A673 (cell line): ENCODE results near the gene LIME1. TPM values are rescaled to one million over a fixed set of nuclear protein-coding genes. Genes with fewer than 3 reads are reported as not detected.

Experiments used
- BruUV-seq: library from RNA; stranded (reverse); fragments of 400-500 nt; replicated peaks from 2 replicates; lab custom pipeline; 2021; lab: Mats Ljungman, UMichigan
- CTCF ChIA-PET: fragments of 300-600 bp; sonication (Branson Sonifier 250); formaldehyde crosslinking; loops from one replicate; lab custom pipeline; 2022; ENCODE audit warnings: antibody characterized with exemption; lab: Charles Lee
- POLR2A ChIA-PET: fragments of 300-600 bp; sonication (Branson Sonifier 250); formaldehyde crosslinking; loops from one replicate; lab custom pipeline; 2022; ENCODE audit warnings: antibody characterized with exemption; ENCODE audit not compliant: low non-redundant PET; lab: Charles Lee
- DNase-seq: peaks from one replicate; pipeline ENCODE4 v3.0.0-alpha.2; 2015; ENCODE audit warnings: low spot score
- H3K27ac ChIP-seq: fragments of 200-600 bp; sonication (generic); 2 replicates; pipeline ENCODE4 v1.5.1; 2016; ENCODE audit warnings: mixed run types, low read depth, mild to moderate bottlenecking, mixed read lengths, antibody characterized with exemption, low read length; ENCODE audit not compliant: poor library complexity, severe bottlenecking
- H3K27me3 ChIP-seq: fragments of 200-600 bp; sonication (generic); replicated peaks from 2 replicates; pipeline ENCODE4 v1.6.1; 2017; ENCODE audit warnings: mixed run types, low read depth, mild to moderate bottlenecking, mixed read lengths, antibody characterized with exemption, low read length; ENCODE audit not compliant: insufficient read depth, poor library complexity
- H3K36me3 ChIP-seq: fragments of 200-600 bp; sonication (generic); 2 replicates; pipeline ENCODE4 v1.6.1; 2016; ENCODE audit warnings: mixed run types, mild to moderate bottlenecking, mixed read lengths, antibody characterized with exemption, low read length; ENCODE audit not compliant: insufficient read depth, poor library complexity, severe bottlenecking
- H3K4me1 ChIP-seq: fragments of 200-600 bp; sonication (generic); 2 replicates; pipeline ENCODE4 v1.6.1; 2017; ENCODE audit warnings: mixed run types, mild to moderate bottlenecking, mixed read lengths, antibody characterized with exemption, low read length; ENCODE audit not compliant: insufficient read depth, poor library complexity, severe bottlenecking
- H3K4me3 ChIP-seq: fragments of 200-600 bp; sonication (generic); 2 replicates; pipeline ENCODE4 v1.5.1; 2016; ENCODE audit warnings: low read depth, mixed run types, mild to moderate bottlenecking, mixed read lengths, low read length; ENCODE audit not compliant: poor library complexity, severe bottlenecking
- H3K9me3 ChIP-seq: fragments of 200-600 bp; sonication (generic); 2 replicates; pipeline ENCODE4 v1.6.1; 2016; ENCODE audit warnings: mixed run types, low read depth, mild to moderate bottlenecking, mixed read lengths, antibody characterized with exemption, low read length; ENCODE audit not compliant: poor library complexity, severe bottlenecking
- CTCF ChIP-seq: fragments of 300-800, 200-600 bp; sonication (generic); conservative IDR thresholded peaks from 2 replicates; pipeline ENCODE4 v1.5.1; 2017; ENCODE audit warnings: low read depth, mild to moderate bottlenecking, antibody characterized with exemption, low read length, moderate library complexity, mixed read lengths
- EZH2 ChIP-seq: fragments of 200-600 bp; sonication (generic); IDR thresholded peaks from 2 replicates; pipeline ENCODE4 v1.6.1; 2017; ENCODE audit warnings: borderline replicate concordance, low read depth, mild to moderate bottlenecking, mixed read lengths, antibody characterized with exemption, low read length; ENCODE audit not compliant: poor library complexity, severe bottlenecking
- intact Hi-C: fragments of 100-400 bp; cut with micrococcal nuclease; formaldehyde crosslinking; loops from one replicate; pipeline ENCODE4 v1.10.0; 2022; ENCODE audit not compliant: unreplicated experiment
- total RNA-seq: library from RNA; stranded (reverse); gene quantifications from 2 replicates; pipeline ENCODE4 v1.2.3, GENCODE V29; 2021

Gene LIME1
- total RNA-seq, 1 experiment from 2014 or later, result 16.3 TPM

GRCh38 chr20:63759377-63759901, 23.0 kb downstream of the LIME1 start:
- BruUV-seq, result no TSS peak
- H3K9me3 ChIP-seq, result no peaks in the 10 kb centered on the region
- TF ChIP-seq EZH2 (no peak), CTCF (no peak)
- no peak for DNase-seq
- CTCF ChIA-PET, result no interaction called here
- no peaks in the 10 kb centered on the region for H3K27me3 ChIP-seq
- POLR2A ChIA-PET, result no interaction called here
- no peaks in the 10 kb centered on the region for H3K36me3 ChIP-seq
- no peaks in the 10 kb centered on the region for H3K4me1 ChIP-seq
- no peak overlapping the region for H3K27ac ChIP-seq
- intact Hi-C loops, result no loop called here
- no peak overlapping the region for H3K4me3 ChIP-seq

GRCh38 chr20:63765082-63765873, 28.8 kb downstream of the LIME1 start:
- Histone ChIP-seq H3K9me3 (no peaks in the 10 kb centered on the region), H3K4me1 (no peaks in the 10 kb centered on the region), H3K27ac (no peak overlapping the region), H3K36me3 (no peaks in the 10 kb centered on the region), H3K4me3 (no peak overlapping the region), H3K27me3 (no peaks in the 10 kb centered on the region)
- no TSS peak for BruUV-seq
- POLR2A ChIA-PET, result no interaction called here
- intact Hi-C loops, result no loop called here
- DNase-seq, result no peak
- CTCF ChIA-PET, result no interaction called here
- TF ChIP-seq EZH2 (no peak), CTCF (no peak)

GRCh38 chr20:63765902-63766301, 29.4 kb downstream of the LIME1 start:
- no TSS peak for BruUV-seq
- intact Hi-C loops, result no loop called here
- H3K27me3 ChIP-seq, result no peaks in the 10 kb centered on the region
- ChIA-PET CTCF (no interaction called here), POLR2A (no interaction called here)
- no peaks in the 10 kb centered on the region for H3K4me1 ChIP-seq
- H3K4me3 ChIP-seq, result no peak overlapping the region
- no peak overlapping the region for H3K27ac ChIP-seq
- no peak for DNase-seq
- TF ChIP-seq EZH2 (no peak), CTCF (no peak)
- H3K9me3 ChIP-seq, result no peaks in the 10 kb centered on the region
- H3K36me3 ChIP-seq, result no peaks in the 10 kb centered on the region
